Measurements from ENCODE around the gene ADAMTS18.
"Not testable (repeated sequence)": the region's sequence is repeated elsewhere in the genome, so short reads cannot be mapped to it uniquely, and the experiment has no call there.

The ADAMTS18 gene

DNA sequence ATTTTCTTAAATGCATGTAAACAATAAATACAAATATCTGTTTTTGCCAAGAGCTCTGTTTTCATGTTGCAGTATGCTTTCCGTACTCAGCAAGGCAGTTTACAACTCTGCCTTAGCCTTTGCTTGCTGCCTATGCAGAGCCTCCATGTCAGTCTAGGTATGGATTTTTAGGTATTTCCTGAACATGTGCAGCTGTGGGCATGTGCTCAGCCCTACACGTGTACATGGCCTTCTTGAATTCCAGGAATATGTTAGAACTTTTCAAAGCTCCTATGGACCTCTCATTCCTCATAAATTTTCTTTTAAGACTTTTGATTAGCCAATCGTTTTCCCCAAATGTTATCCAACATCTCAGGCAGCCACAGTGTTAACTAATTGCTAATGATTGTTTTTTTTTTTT is 171.9 kb downstream of the ADAMTS18 start:
- no peak for DNase-seq (ENCODE audit: low spot score)
- CTCF ChIA-PET: interaction anchor here (0.9 kb wide), 1 partner anchor 27 kb away, joined by 4 read pairs; no protein-coding TSS in a partner anchor
- TF ChIP-seq, protein P1, sequence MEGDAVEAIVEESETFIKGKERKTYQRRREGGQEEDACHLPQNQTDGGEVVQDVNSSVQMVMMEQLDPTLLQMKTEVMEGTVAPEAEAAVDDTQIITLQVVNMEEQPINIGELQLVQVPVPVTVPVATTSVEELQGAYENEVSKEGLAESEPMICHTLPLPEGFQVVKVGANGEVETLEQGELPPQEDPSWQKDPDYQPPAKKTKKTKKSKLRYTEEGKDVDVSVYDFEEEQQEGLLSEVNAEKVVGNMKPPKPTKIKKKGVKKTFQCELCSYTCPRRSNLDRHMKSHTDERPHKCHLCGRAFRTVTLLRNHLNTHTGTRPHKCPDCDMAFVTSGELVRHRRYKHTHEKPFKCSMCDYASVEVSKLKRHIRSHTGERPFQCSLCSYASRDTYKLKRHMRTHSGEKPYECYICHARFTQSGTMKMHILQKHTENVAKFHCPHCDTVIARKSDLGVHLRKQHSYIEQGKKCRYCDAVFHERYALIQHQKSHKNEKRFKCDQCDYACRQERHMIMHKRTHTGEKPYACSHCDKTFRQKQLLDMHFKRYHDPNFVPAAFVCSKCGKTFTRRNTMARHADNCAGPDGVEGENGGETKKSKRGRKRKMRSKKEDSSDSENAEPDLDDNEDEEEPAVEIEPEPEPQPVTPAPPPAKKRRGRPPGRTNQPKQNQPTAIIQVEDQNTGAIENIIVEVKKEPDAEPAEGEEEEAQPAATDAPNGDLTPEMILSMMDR (conservative IDR thresholded peaks at IDR 0.05; ENCODE audit: low read depth): no peak
- POLR2A ChIA-PET (ENCODE audit: low non-redundant PET): no interaction called here
- H3K27ac ChIP-seq: no peak overlapping the region

DNA sequence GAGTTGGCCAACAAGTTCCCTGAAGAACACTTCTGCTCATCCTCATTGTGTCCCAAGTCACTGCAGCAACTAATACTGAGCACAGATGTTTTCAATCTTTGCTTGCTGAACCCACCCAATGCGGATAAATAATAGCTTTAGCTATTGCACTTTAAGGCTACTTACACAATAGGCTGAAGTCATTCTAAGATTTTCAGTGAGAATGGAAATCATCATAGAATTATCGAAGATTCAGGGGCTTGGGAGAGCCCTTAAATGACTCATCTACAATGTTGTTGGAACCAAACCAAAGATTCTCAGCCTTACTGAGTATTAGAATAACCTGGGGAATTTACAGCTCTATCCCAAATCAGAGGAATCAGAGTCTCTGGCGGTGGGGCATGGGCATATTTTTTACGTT is 184.4 kb downstream of the ADAMTS18 start:
- TF ChIP-seq, protein P1 (conservative IDR thresholded peaks at IDR 0.05; ENCODE audit: low read depth): no peak
- CTCF ChIA-PET: no interaction called here
- no peak for DNase-seq (ENCODE audit: low spot score)
- no peak overlapping the region for H3K27ac ChIP-seq
- POLR2A ChIA-PET (ENCODE audit: low non-redundant PET): no interaction called here

DNA sequence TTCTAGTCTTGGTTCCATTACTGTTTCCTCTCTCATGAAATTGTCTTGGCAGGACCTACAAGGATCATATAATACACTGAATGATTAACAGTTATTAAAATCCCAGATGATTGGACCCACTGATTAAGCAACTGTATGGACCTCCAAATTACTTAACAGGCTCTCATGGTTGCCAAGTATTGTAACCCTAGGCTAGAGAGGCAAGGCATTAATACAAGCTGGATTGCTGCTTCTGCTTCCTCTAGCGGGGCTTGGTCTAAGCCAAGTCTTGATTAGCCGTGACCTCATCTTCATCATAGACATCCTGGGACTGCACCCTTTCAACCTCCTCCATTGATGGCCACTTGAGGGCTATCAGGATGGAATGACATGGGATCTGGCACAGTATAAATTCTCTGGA is 188.7 kb downstream of the ADAMTS18 start:
- no peak overlapping the region for H3K27ac ChIP-seq
- TF ChIP-seq, protein P1 (conservative IDR thresholded peaks at IDR 0.05; ENCODE audit: low read depth): no peak
- no peak for DNase-seq (ENCODE audit: low spot score)
- ChIA-PET POLR2A (ENCODE audit: low non-redundant PET) (no interaction called here), CTCF (no interaction called here)

DNA sequence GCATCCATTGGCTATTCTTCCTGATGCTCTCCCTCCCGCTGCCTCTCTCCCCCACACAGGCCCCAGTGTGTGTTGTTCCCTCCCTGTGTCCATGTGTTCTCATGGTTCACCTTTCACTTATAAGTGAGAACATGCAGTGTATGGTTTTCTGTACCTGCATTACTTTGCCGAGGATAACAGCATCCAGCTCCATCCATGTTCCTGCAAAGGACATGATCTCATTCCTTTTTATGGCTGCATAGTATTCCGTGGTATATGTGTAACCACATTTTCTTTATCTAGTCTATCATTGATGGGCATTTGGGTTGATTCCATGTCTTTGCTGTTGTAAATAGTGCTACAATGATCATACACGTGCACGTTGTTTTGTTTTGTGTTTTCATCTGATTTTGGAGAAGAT is 192.4 kb downstream of the ADAMTS18 start:
- POLR2A ChIA-PET (ENCODE audit: low non-redundant PET); CTCF ChIA-PET; DNase-seq (ENCODE audit: low spot score); H3K27ac ChIP-seq: not testable (repeated sequence)

DNA sequence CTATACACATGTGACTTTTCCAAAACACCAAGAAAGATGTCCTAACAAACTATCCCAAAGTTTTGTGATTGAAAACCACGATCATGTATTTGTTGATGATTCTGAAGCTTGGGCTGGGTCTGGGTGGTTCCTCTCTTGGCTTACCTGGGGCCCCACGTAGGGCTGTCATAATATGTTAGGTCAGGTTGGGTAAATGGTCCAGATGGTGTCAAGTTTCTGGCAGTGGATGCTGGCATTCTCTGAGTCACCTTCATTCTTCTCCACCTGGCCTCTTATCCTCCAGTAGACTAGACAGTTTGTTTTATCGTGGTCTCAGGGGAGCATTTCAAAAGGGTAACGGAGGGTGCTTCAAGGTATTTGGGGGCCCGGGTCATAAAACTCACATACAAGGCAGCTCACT is 196.2 kb downstream of the ADAMTS18 start:
- CTCF ChIA-PET: interaction anchor here (0.5 to 4.9 kb wide), 2 partner anchors 346 to 351 kb away, joined by 4 to 34 read pairs; no protein-coding TSS in a partner anchor
- TF ChIP-seq, protein P1 (conservative IDR thresholded peaks at IDR 0.05; ENCODE audit: low read depth): no peak
- no peak overlapping the region for H3K27ac ChIP-seq
- POLR2A ChIA-PET (ENCODE audit: low non-redundant PET): no interaction called here
- no peak for DNase-seq (ENCODE audit: low spot score)

DNA sequence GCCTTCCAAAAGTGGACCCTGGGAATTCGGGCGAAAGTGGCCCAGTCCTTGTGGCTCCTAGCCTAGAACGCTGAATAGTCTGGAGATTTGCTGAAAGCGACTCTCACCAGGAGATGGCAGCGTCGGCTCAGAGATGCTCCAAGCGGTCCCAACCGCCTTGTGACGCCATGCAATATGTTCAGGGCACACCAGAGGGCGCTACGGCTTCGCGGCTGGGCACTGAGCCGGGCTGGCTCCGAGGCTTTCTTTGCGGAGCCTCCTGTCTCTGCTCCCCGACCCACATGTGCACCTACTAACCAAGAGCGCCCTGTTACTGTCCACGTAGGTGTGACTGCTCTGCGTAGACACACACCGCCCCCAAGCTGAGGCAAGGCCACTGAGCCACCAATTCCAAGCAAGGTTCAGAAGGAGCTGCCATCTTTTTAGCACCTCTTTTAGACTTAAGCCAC is 198.7 kb downstream of the ADAMTS18 start:
- ChIA-PET POLR2A (ENCODE audit: low non-redundant PET) (no interaction called here), CTCF (interaction anchor here (0.6 to 4.9 kb wide), 12 partner anchors 27 to 1148 kb away, joined by 3 to 34 read pairs (median 4); no protein-coding TSS in a partner anchor)
- no peak overlapping the region for H3K27ac ChIP-seq
- TF ChIP-seq, protein P1 (conservative IDR thresholded peaks at IDR 0.05; ENCODE audit: low read depth): peak; percentile 94
- peak; percentile 81 for DNase-seq (ENCODE audit: low spot score)

DNA sequence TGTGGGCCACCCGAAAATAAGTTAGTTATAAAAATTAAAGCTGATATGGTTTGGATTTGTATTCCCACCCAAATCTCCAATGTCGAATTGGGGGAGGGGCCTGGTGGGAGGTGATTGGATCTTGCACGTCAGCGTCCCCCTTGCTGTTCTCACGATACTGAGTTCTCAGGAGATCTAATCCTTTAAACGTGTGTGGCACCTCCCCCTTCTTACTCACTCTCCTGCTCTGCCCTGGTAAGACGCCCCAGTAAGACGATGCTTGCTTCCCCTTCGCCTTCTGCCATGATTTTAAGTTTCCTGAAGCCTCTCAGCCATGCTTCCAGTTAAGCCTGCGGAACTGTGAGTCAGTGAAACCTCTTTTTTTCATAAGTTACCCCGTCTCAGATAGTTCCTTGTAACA is 200.2 kb downstream of the ADAMTS18 start:
- TF ChIP-seq, protein P1 (conservative IDR thresholded peaks at IDR 0.05; ENCODE audit: low read depth): no peak
- H3K27ac ChIP-seq: no peak overlapping the region
- ChIA-PET POLR2A (ENCODE audit: low non-redundant PET) (no interaction called here), CTCF (interaction anchor here (4.9 kb wide), 1 partner anchor 350 kb away, joined by 34 read pairs; no protein-coding TSS in a partner anchor)
- no peak for DNase-seq (ENCODE audit: low spot score)

Data from RWPE1 (cell line).